Measurements from ENCODE around the gene PLEKHA8.

- TF ChIP-seq TCF12 (IDR thresholded peaks at IDR 0.05; ENCODE audit: low read depth, low read length), result peak; percentile 60; the same call in 1 of the 2 replicates
- 0 out of 2 replicates have a peak, but pooled peaks have one; percentile 21 for TF ChIP-seq RUNX3 (IDR thresholded peaks at IDR 0.05; ENCODE audit: low read length)
- TF ChIP-seq RFX5 (IDR thresholded peaks at IDR 0.05; ENCODE audit: low read depth, low read length), result no peak
- no peak; the same call in 1 of the 2 replicates for TF ChIP-seq DPF2 (IDR thresholded peaks at IDR 0.05)
- TF ChIP-seq ATF2 (IDR thresholded peaks at IDR 0.05; ENCODE audit: low read length), result no peak
- TF ChIP-seq EP300 (IDR thresholded peaks at IDR 0.05; ENCODE audit: borderline replicate concordance in 1 of 2, control insufficient read depth in 1 of 2, low read depth in 2 of 2, low read length in 2 of 2), result no peak
- TF ChIP-seq CTCF (IDR thresholded peaks at IDR 0.05 in 2 of 3, conservative IDR thresholded peaks at IDR 0.05 in 1 of 3; ENCODE audit: control insufficient read depth in 2 of 3, extremely low read depth in 1 of 3, insufficient read depth in 1 of 3, low read depth in 3 of 3, low read length in 3 of 3), result 0 out of 6 replicates have a peak, but pooled peaks of 1 of the 3 experiments have one; percentile 2
- TF ChIP-seq E2F4 (IDR thresholded peaks at IDR 0.05; ENCODE audit: low read depth, low read length), result no peak
- TF ChIP-seq TCF7 (IDR thresholded peaks at IDR 0.05; ENCODE audit: borderline replicate concordance), result no peak
- no peak for TF ChIP-seq ZBTB11 (CRISPR knock-in tag; IDR thresholded peaks at IDR 0.05)
- TF ChIP-seq ZSCAN29 (IDR thresholded peaks at IDR 0.05), result no peak
- no peak for TF ChIP-seq MAX (IDR thresholded peaks at IDR 0.05; ENCODE audit: low read depth, low read length)
- TF ChIP-seq GABPA (IDR thresholded peaks at IDR 0.05; ENCODE audit: low read depth), result no peak
- TF ChIP-seq POLR2A (IDR thresholded peaks at IDR 0.05; ENCODE audit: low read depth, low read length), result peak; percentile 77
These were observed 38.8 kb upstream of the PLEKHA8 start, which contains the start of gene SCRN1 for GRCh38 chr7:29989257-29989995.
